ENCODE measurements around the gene SH2D2A. TPM values are rescaled to one million over a fixed set of nuclear protein-coding genes. Genes with fewer than 3 reads are reported as not detected.

SH2D2A gene
- total RNA-seq, 1 donor from 2014 or later: 0.88 TPM

DNA sequence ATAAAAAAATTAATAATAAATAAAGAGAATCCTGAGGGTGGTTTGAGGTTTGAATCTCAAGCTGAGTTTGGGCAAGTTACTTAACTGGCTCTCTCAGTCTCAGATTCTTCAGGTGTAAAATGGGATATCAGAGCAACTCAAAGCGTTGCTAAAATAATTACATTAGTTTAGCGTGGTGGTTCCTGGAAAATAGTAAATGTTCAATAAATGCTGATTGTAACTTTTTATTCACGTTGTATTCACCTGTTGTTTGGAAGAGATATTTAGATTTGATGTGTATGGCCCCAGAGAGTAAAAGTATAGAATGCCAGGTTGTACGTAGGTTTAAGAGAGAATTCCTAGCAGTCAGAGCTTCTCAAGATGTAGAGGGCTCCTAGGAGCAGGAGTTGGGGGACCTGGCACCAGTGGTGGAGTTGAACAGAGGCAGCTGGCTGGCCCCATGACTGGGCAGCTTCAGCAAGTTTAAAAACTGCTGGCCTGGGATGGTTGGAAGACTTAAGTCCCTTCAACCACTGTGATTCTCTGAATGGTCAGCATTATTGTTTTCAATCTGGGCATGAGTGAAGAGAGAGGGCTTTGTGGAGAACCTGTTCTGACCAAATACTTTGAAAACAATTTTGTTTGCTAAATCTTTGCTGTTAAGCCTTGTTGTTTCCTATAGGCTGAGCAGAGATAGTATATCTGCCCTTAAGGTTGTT lies 26.9 kb downstream of the SH2D2A start:
- Histone ChIP-seq H3K36me3 (peaks cover 87% of the 10 kb centered on the region), H3K4me3 (no peak overlapping the region), H3K9me3 (replicated peaks) (no peaks in the 10 kb centered on the region), H3K27ac (replicated peaks) (no peak overlapping the region), H3K27me3 (ENCODE audit: low read depth) (no peaks in the 10 kb centered on the region), H3K4me1 (no peaks in the 10 kb centered on the region)
- no peak for DNase-seq
- TF ChIP-seq, protein P1, sequence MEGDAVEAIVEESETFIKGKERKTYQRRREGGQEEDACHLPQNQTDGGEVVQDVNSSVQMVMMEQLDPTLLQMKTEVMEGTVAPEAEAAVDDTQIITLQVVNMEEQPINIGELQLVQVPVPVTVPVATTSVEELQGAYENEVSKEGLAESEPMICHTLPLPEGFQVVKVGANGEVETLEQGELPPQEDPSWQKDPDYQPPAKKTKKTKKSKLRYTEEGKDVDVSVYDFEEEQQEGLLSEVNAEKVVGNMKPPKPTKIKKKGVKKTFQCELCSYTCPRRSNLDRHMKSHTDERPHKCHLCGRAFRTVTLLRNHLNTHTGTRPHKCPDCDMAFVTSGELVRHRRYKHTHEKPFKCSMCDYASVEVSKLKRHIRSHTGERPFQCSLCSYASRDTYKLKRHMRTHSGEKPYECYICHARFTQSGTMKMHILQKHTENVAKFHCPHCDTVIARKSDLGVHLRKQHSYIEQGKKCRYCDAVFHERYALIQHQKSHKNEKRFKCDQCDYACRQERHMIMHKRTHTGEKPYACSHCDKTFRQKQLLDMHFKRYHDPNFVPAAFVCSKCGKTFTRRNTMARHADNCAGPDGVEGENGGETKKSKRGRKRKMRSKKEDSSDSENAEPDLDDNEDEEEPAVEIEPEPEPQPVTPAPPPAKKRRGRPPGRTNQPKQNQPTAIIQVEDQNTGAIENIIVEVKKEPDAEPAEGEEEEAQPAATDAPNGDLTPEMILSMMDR (IDR thresholded peaks at IDR 0.05; ENCODE audit: borderline replicate concordance): no peak
- intact Hi-C loops (cut with micrococcal nuclease): loop anchor here (10.0 kb wide), 1 partner anchor 75 kb away; the partner anchor contains the start of gene NTRK1

- no peak overlapping the region for H3K4me3 ChIP-seq
- DNase-seq: no peak
- no peak overlapping the region for H3K27ac ChIP-seq (replicated peaks)
- H3K27me3 ChIP-seq (ENCODE audit: low read depth): no peaks in the 10 kb centered on the region
- peaks cover 84% of the 10 kb centered on the region for H3K36me3 ChIP-seq
- H3K9me3 ChIP-seq (replicated peaks): no peaks in the 10 kb centered on the region
- TF ChIP-seq, protein P1 (IDR thresholded peaks at IDR 0.05; ENCODE audit: borderline replicate concordance): no peak
- intact Hi-C loops (cut with micrococcal nuclease): no loop called here
- H3K4me1 ChIP-seq: no peaks in the 10 kb centered on the region
Measured at GRCh38 chr1:156788136-156788535, 28.5 kb downstream of the SH2D2A start.

GRCh38 chr1:156786640-156787039 lies 30.0 kb downstream of the SH2D2A start:
- intact Hi-C loops (cut with micrococcal nuclease): no loop called here
- no peaks in the 10 kb centered on the region for H3K9me3 ChIP-seq (replicated peaks)

DNA sequence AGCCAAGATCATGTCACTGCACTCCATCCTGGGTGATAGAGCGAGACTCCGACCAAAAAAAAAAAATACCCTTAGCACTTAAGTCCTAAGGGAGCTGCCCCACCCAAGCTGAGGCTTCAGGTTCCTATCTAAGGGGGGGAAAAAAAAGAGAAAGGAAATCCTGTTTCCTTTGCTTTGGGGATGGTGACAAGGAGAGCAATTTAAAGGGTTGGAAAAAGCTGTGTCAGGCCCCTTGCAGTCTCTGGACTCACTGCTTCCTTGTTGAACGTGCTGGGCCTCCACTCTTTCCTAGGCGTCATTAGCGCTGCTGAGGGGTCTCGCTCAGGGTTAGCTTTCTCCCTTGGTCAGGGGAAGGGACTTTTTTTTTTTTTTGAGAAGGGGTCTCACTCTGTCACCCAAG lies 31.2 kb downstream of the SH2D2A start:
- TF ChIP-seq, protein P1 (IDR thresholded peaks at IDR 0.05; ENCODE audit: borderline replicate concordance): no peak
- Histone ChIP-seq H3K36me3 (peaks cover 75% of the 10 kb centered on the region), H3K27me3 (ENCODE audit: low read depth) (no peaks in the 10 kb centered on the region)

More at GRCh38 chr1:156786640-156787039, 30.0 kb downstream of the SH2D2A start:
- no peaks in the 10 kb centered on the region for H3K27me3 ChIP-seq (ENCODE audit: low read depth)
- TF ChIP-seq, protein P1 (IDR thresholded peaks at IDR 0.05; ENCODE audit: borderline replicate concordance): no peak
- peaks cover 82% of the 10 kb centered on the region for H3K36me3 ChIP-seq
- no peak for DNase-seq
- peaks cover 9% of the 10 kb centered on the region for H3K4me1 ChIP-seq
- H3K4me3 ChIP-seq: no peak overlapping the region
- no peak overlapping the region for H3K27ac ChIP-seq (replicated peaks)

GRCh38 chr1:156781585-156782186 lies 35.0 kb downstream of the SH2D2A start:
- Histone ChIP-seq H3K27me3 (ENCODE audit: low read depth) (no peaks in the 10 kb centered on the region), H3K9me3 (replicated peaks) (no peaks in the 10 kb centered on the region), H3K4me3 (no peak overlapping the region), H3K4me1 (peaks cover 37% of the 10 kb centered on the region), H3K27ac (replicated peaks) (no peak overlapping the region), H3K36me3 (peaks cover 49% of the 10 kb centered on the region)
- DNase-seq: no peak
- TF ChIP-seq, protein P1 (IDR thresholded peaks at IDR 0.05; ENCODE audit: borderline replicate concordance): no peak
- intact Hi-C loops (cut with micrococcal nuclease): no loop called here

More for the DNA sequence above, 31.2 kb downstream of the SH2D2A start:
- DNase-seq: no peak
- intact Hi-C loops (cut with micrococcal nuclease): no loop called here
- Histone ChIP-seq H3K27ac (replicated peaks) (no peak overlapping the region), H3K4me3 (no peak overlapping the region), H3K4me1 (peaks cover 16% of the 10 kb centered on the region), H3K9me3 (replicated peaks) (no peaks in the 10 kb centered on the region)

Data from left ventricle myocardium inferior (tissue), 1 donor.